ENCODE results near the gene CD34.

CD34 gene

GRCh38 chr1:207918581-207918980 lies 7.7 kb upstream of the CD34 start:
- no peak for TF ChIP-seq CTCF (IDR thresholded peaks at IDR 0.05; ENCODE audit: insufficient read depth, low read length, missing control alignments)
- H3K4me3 ChIP-seq (ENCODE audit: low read depth, low read length), result no peak overlapping the region
- CTCF ChIA-PET, result interaction anchor here (1.1 to 2.1 kb wide), 3 partner anchors 15 to 44 kb away, joined by 3 to 6 read pairs (median 4); no protein-coding TSS in a partner anchor
- POLR2A ChIA-PET, result no interaction called here
- DNase-seq (ENCODE audit: low read depth, low spot score), result no peak

GRCh38 chr1:207918011-207918410 lies 7.1 kb upstream of the CD34 start:
- CTCF ChIA-PET, result interaction anchor here (1.1 to 2.1 kb wide), 3 partner anchors 15 to 45 kb away, joined by 3 to 6 read pairs (median 4); no protein-coding TSS in a partner anchor
- H3K4me3 ChIP-seq (ENCODE audit: low read depth, low read length), result no peak overlapping the region
- no peak for DNase-seq (ENCODE audit: low read depth, low spot score)
- POLR2A ChIA-PET, result no interaction called here
- TF ChIP-seq CTCF (IDR thresholded peaks at IDR 0.05; ENCODE audit: insufficient read depth, low read length, missing control alignments), result no peak

- TF ChIP-seq CTCF (IDR thresholded peaks at IDR 0.05; ENCODE audit: insufficient read depth, low read length, missing control alignments), result no peak
- H3K4me3 ChIP-seq (ENCODE audit: low read depth, low read length), result no peak overlapping the region
- POLR2A ChIA-PET, result no interaction called here
- CTCF ChIA-PET, result interaction anchor here (0.8 to 2.1 kb wide), 2 partner anchors 46 to 48 kb away, joined by 3 to 6 read pairs; no protein-coding TSS in a partner anchor
- no peak for DNase-seq (ENCODE audit: low read depth, low spot score)
Measured at GRCh38 chr1:207917080-207917479, 6.2 kb upstream of the CD34 start.

- ChIA-PET CTCF (interaction anchor here (2.8 to 4.3 kb wide), 2 partner anchors 29 to 49 kb away, joined by 10 to 14 read pairs; no protein-coding TSS in a partner anchor), POLR2A (no interaction called here)
- H3K4me3 ChIP-seq (ENCODE audit: low read depth, low read length), result no peak overlapping the region
- no peak for TF ChIP-seq CTCF (IDR thresholded peaks at IDR 0.05; ENCODE audit: insufficient read depth, low read length, missing control alignments)
- no peak for DNase-seq (ENCODE audit: low read depth, low spot score)
Measured at GRCh38 chr1:207913951-207914350, 3.0 kb upstream of the CD34 start.

- H3K4me3 ChIP-seq (ENCODE audit: low read depth, low read length), result no peak overlapping the region
- ChIA-PET CTCF (interaction anchor here (2.8 to 4.3 kb wide), 2 partner anchors 27 to 51 kb away, joined by 10 to 14 read pairs; no protein-coding TSS in a partner anchor), POLR2A (no interaction called here)
- TF ChIP-seq CTCF (IDR thresholded peaks at IDR 0.05; ENCODE audit: insufficient read depth, low read length, missing control alignments), result no peak
- no peak for DNase-seq (ENCODE audit: low read depth, low spot score)
Measured at GRCh38 chr1:207911856-207912760, 1.2 kb upstream of the CD34 start.

- H3K4me3 ChIP-seq (ENCODE audit: low read depth, low read length), result no peak overlapping the region
- POLR2A ChIA-PET, result no interaction called here
- no peak for DNase-seq (ENCODE audit: low read depth, low spot score)
- CTCF ChIA-PET, result interaction anchor here (1.5 kb wide), 1 partner anchor 25 kb away, joined by 4 read pairs; no protein-coding TSS in a partner anchor
- no peak for TF ChIP-seq CTCF (IDR thresholded peaks at IDR 0.05; ENCODE audit: insufficient read depth, low read length, missing control alignments)
Measured at GRCh38 chr1:207909687-207910086, 1.2 kb downstream of the CD34 start.

Data from AG04449 (cell line).